ENCODE data around the gene TRAPPC13. TPM values are rescaled to one million over a fixed set of nuclear protein-coding genes. Genes with fewer than 3 reads are reported as not detected.

The TRAPPC13 gene

DNA sequence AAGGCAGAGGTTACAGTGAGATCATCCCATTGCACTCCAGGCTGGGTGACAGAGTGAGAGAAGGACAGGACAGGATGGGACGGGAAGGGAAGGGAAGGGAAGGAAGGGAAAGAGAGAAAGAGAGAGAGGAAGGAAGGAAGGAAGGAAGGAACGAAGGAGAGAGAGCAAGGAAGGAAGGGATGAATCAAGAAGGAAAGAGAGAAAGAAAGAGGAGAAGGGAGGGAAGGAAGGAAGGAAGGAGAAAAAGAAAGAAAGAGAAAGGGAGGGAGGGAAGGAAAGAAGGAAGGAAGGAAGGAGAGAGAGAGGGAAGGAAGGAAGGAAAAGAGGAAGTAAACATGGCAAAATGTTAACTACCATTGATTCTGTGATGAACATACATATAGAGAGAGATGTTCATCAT is 68.3 kb downstream of the TRAPPC13 start:
- Histone ChIP-seq H3K4me2 (ENCODE audit: low read length) (no peak overlapping the region), H3K4me1 (ENCODE audit: control insufficient read depth, insufficient read depth, low read length) (no peaks in the 10 kb centered on the region), H3K9ac (ENCODE audit: low read depth, low read length) (no peak overlapping the region), H3K27me3 (ENCODE audit: control insufficient read depth, insufficient read depth, low read length) (no peaks in the 10 kb centered on the region), H3K36me3 (ENCODE audit: insufficient read depth, low read length) (peaks cover 29% of the 10 kb centered on the region), H3K9me3 (replicated peaks; ENCODE audit: low read length) (no peaks in the 10 kb centered on the region), H3K4me3 (ENCODE audit: low read length) (no peak overlapping the region)

DNA sequence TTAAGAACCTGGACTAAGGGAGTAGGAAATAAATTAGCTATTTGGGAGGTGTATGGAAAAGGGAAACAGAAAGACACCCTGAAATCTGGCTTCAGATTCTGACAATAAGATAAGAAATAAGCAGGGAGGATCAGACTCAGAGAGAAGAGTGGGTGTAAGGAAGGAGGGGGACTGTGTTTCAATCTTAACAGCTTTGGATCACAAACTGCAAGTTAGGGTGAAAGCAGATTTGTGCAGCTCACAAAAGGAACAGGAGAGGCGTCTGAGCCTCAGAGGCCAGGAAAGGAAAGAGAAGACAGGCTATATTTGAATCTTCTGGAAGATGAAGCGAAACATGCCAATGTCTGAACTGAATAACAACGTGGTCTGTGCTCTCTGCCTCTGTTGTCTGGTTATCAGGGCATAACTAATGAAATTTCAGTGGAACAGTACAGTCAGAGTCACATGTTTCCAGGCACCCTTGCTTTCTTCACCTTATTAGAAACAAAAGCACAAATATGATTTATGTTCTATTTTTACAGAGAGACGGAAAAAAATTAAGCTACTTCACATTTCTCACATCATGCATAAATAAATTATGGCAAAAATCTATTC is 70.4 kb downstream of the TRAPPC13 start:
- Histone ChIP-seq H3K4me3 (ENCODE audit: low read length) (no peak overlapping the region), H3K4me1 (ENCODE audit: control insufficient read depth, insufficient read depth, low read length) (no peaks in the 10 kb centered on the region), H3K9me3 (replicated peaks; ENCODE audit: low read length) (no peaks in the 10 kb centered on the region), H3K4me2 (ENCODE audit: low read length) (no peak overlapping the region), H3K36me3 (ENCODE audit: insufficient read depth, low read length) (peaks cover 27% of the 10 kb centered on the region), H3K27me3 (ENCODE audit: control insufficient read depth, insufficient read depth, low read length) (no peaks in the 10 kb centered on the region), H3K9ac (ENCODE audit: low read depth, low read length) (no peak overlapping the region)

DNA sequence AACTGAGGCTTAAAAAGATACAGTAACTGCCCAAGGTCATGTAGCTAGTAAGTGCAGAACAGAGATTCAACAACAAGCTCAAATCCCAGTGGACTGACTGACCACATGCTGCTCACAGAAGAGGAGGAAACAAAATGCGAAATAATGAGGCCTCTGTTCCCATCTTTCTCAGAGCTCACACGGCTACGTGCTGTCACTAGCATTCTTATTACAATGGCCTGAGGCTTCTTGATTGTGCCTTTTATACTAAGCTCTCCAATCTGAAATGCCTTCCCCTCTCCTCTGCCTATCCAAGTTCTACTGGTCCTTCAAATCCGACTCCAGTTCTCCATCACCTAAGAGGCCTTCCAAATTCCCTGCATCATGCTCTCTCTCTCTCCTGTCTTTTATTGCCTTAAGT is 71.1 kb downstream of the TRAPPC13 start:
- Histone ChIP-seq H3K27me3 (ENCODE audit: control insufficient read depth, insufficient read depth, low read length) (no peaks in the 10 kb centered on the region), H3K9ac (ENCODE audit: low read depth, low read length) (no peak overlapping the region), H3K36me3 (ENCODE audit: insufficient read depth, low read length) (peaks cover 22% of the 10 kb centered on the region), H3K4me2 (ENCODE audit: low read length) (no peak overlapping the region), H3K4me1 (ENCODE audit: control insufficient read depth, insufficient read depth, low read length) (no peaks in the 10 kb centered on the region), H3K9me3 (replicated peaks; ENCODE audit: low read length) (no peaks in the 10 kb centered on the region), H3K4me3 (ENCODE audit: low read length) (no peak overlapping the region)

DNA sequence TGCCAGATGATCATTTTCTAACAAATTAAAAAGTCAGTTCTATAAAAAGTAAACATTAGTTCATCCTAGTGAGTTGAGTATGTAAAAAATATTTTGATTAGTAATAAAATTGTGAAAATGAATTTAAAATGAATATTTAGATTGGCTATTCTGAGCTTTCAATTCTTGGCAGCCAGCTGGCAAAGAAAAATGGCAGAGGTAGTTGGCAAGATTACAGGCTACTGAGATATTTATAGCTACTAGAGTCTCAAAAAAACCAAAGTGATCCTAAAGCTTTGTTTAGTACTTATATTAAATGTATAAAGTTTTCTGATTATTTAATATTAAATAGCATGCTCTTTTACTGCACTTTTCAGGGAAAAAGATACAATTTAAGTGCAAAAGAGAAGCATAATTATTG is 72.1 kb downstream of the TRAPPC13 start:
- no peak overlapping the region for H3K4me2 ChIP-seq (ENCODE audit: low read length)
- no peak overlapping the region for H3K4me3 ChIP-seq (ENCODE audit: low read length)
- H3K4me1 ChIP-seq (ENCODE audit: control insufficient read depth, insufficient read depth, low read length) = no peaks in the 10 kb centered on the region
- H3K27me3 ChIP-seq (ENCODE audit: control insufficient read depth, insufficient read depth, low read length) = no peaks in the 10 kb centered on the region
- H3K9ac ChIP-seq (ENCODE audit: low read depth, low read length) = no peak overlapping the region
- H3K36me3 ChIP-seq (ENCODE audit: insufficient read depth, low read length) = peaks cover 22% of the 10 kb centered on the region
- no peaks in the 10 kb centered on the region for H3K9me3 ChIP-seq (replicated peaks; ENCODE audit: low read length)

DNA sequence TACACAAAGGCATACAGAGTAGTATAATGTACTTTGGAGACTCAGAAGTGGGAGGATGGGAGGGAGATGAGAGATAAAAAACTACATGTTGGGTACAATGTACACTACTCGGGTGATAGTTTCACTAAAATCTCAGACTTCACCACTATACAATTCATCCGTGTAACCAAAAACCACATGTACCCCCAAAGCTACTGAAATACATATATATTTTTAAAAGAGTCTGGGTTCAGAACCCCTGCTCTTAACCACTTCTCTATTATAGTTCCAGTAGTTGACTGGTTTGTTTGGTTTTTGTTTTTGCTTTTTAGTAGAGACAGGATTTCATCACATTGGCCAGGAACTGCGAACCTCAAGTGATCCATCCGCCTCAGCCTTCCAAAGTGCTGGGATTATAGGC is 74.5 kb downstream of the TRAPPC13 start:
- peaks cover 32% of the 10 kb centered on the region for H3K36me3 ChIP-seq (ENCODE audit: insufficient read depth, low read length)
- no peaks in the 10 kb centered on the region for H3K9me3 ChIP-seq (replicated peaks; ENCODE audit: low read length)
- no peak overlapping the region for H3K4me3 ChIP-seq (ENCODE audit: low read length)
- no peaks in the 10 kb centered on the region for H3K27me3 ChIP-seq (ENCODE audit: control insufficient read depth, insufficient read depth, low read length)
- H3K4me1 ChIP-seq (ENCODE audit: control insufficient read depth, insufficient read depth, low read length) = no peaks in the 10 kb centered on the region
- no peak overlapping the region for H3K4me2 ChIP-seq (ENCODE audit: low read length)
- H3K9ac ChIP-seq (ENCODE audit: low read depth, low read length) = no peak overlapping the region

DNA sequence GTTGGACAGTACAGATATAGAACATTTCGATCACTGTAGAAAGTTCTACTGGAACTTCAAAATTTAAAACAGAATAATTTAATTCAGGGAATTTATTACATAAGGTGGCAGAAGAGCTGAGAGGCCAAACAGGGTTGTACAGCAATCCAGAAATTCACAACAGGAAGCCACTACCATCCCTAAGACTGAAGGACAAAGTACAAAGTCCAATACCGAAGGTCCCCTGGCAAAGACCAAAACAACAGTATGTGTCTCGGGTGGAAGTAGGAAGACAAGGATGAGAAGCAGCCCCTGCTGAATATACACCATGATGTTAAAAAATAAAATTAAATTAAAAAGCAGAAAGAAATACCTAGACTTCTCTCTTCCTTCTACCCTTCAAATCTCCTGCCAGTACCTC is 77.2 kb downstream of the TRAPPC13 start:
- Histone ChIP-seq H3K4me2 (ENCODE audit: low read length) (no peak overlapping the region), H3K9ac (ENCODE audit: low read depth, low read length) (no peak overlapping the region), H3K9me3 (replicated peaks; ENCODE audit: low read length) (no peaks in the 10 kb centered on the region), H3K4me1 (ENCODE audit: control insufficient read depth, insufficient read depth, low read length) (no peaks in the 10 kb centered on the region), H3K27me3 (ENCODE audit: control insufficient read depth, insufficient read depth, low read length) (no peaks in the 10 kb centered on the region), H3K36me3 (ENCODE audit: insufficient read depth, low read length) (peaks cover 32% of the 10 kb centered on the region), H3K4me3 (ENCODE audit: low read length) (no peak overlapping the region)

DNA sequence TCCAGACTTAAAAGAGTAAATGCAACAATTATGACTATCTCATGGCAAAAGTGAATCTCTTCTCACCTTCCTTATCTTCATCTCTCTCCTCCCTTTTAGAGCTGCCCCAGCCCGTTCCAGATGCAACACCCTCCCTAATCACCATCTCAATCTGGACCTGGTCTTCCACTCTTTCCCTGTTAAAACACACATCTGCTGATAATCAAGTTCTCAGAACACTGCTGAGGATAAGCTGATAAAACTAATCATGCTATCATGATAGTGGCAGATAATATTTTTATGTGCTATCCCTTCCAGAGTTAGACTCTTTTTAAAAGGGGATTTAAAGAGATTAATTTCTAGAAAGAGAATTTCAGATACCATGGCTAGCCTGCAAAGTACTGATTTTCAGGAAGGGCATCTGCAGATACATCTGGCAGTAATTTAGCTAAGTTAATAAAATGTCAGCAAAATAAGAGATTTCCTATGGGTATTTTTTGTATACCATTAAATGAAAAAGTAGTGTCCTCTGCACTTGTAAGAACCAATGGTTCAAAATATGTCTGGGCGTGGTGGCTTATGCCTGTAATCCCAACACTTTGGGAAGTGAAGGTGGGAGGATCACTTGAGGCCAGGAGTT is 79.9 kb downstream of the TRAPPC13 start:
- Histone ChIP-seq H3K27me3 (ENCODE audit: control insufficient read depth, insufficient read depth, low read length) (no peaks in the 10 kb centered on the region), H3K4me1 (ENCODE audit: control insufficient read depth, insufficient read depth, low read length) (no peaks in the 10 kb centered on the region), H3K4me2 (ENCODE audit: low read length) (no peak overlapping the region), H3K36me3 (ENCODE audit: insufficient read depth, low read length) (peaks cover 21% of the 10 kb centered on the region), H3K4me3 (ENCODE audit: low read length) (no peak overlapping the region), H3K9ac (ENCODE audit: low read depth, low read length) (no peak overlapping the region), H3K9me3 (replicated peaks; ENCODE audit: low read length) (no peaks in the 10 kb centered on the region)

DNA sequence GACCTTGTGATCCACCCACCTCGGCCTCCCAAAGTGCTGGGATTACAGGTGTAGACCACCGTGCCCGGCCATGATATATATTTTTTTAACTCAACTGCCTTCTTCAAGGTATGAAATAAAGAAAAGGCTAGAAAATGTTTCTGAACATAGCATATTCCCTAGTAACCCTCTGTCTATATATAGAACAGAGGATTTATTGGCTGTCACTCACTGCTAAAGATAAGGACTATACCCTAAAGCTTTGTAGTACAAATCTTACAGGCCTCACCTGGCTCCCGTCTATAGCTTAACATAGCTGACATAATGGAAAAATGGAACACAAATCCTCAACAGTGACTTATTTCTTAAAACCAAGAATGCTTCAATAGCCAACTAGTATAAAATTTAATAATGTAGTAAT is 82.8 kb downstream of the TRAPPC13 start:
- Histone ChIP-seq H3K4me1 (ENCODE audit: control insufficient read depth, insufficient read depth, low read length) (no peaks in the 10 kb centered on the region), H3K9ac (ENCODE audit: low read depth, low read length) (no peak overlapping the region), H3K4me2 (ENCODE audit: low read length) (no peak overlapping the region), H3K27me3 (ENCODE audit: control insufficient read depth, insufficient read depth, low read length) (no peaks in the 10 kb centered on the region), H3K36me3 (ENCODE audit: insufficient read depth, low read length) (peaks cover 29% of the 10 kb centered on the region), H3K4me3 (ENCODE audit: low read length) (no peak overlapping the region), H3K9me3 (replicated peaks; ENCODE audit: low read length) (no peaks in the 10 kb centered on the region)

DNA sequence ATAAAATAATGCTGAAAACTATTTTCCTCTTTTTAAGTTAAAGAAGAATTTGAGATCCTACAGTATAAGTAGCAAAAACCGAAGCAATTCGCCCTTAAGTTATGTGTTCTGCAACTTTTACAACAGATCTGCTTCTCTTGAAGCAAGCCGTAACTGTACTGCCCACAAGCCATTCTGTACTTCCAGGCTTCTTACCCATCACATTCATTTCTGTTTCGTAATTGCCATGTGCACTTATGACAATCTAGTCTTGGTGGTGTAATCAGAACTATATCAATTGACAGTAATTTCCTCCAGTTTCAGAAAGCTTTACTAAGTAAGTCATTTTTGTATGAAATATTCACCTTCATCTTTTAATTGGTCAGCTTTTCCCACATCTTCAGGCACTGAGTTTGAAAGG is 83.3 kb downstream of the TRAPPC13 start:
- no peak overlapping the region for H3K4me3 ChIP-seq (ENCODE audit: low read length)
- H3K36me3 ChIP-seq (ENCODE audit: insufficient read depth, low read length) = peaks cover 24% of the 10 kb centered on the region
- no peak overlapping the region for H3K4me2 ChIP-seq (ENCODE audit: low read length)
- no peaks in the 10 kb centered on the region for H3K4me1 ChIP-seq (ENCODE audit: control insufficient read depth, insufficient read depth, low read length)
- no peaks in the 10 kb centered on the region for H3K27me3 ChIP-seq (ENCODE audit: control insufficient read depth, insufficient read depth, low read length)
- no peaks in the 10 kb centered on the region for H3K9me3 ChIP-seq (replicated peaks; ENCODE audit: low read length)
- no peak overlapping the region for H3K9ac ChIP-seq (ENCODE audit: low read depth, low read length)

Small RNA genes lying within 50 kb of the gene (small RNA-seq; reads per million reads assigned to genes)
- not detected for gene RNU6-540P

All from skeletal muscle satellite cell (primary cell).